K562 (cell line): ENCODE measurements around the gene UBR3. TPM values are rescaled to one million over a fixed set of nuclear protein-coding genes. Genes with fewer than 3 reads are reported as not detected.

ENCODE experiments used
- ARNT ChIP-seq, 2 experiments: fragments of 450-650 bp; IDR thresholded peaks; 2 replicates each; pipeline ENCODE4 v1.6.1; 2016; ENCODE audit warnings: mild to moderate bottlenecking in 1 of 2
- BCL6 ChIP-seq: fragments of 250-450 bp; sonication (Bioruptor Pico); IDR thresholded peaks from 2 replicates; pipeline ENCODE4 v1.4.0; 2020
- EHMT2 ChIP-seq: fragments of 450-650 bp; IDR thresholded peaks from 2 replicates; pipeline ENCODE4 v1.6.1; 2018; ENCODE audit warnings: antibody characterized with exemption
- ELF2 ChIP-seq: fragments of 250-450 bp; sonication (Bioruptor Pico); IDR thresholded peaks from 2 replicates; pipeline ENCODE4 v1.5.0; 2021; ENCODE audit warnings: mild to moderate bottlenecking
- KLF13 ChIP-seq: fragments of 450-650 bp; IDR thresholded peaks from 2 replicates; pipeline ENCODE4 v1.6.1; 2016; ENCODE audit warnings: missing genetic modification characterization, low read depth, mild to moderate bottlenecking, missing compliant biosample characterization, moderate library complexity, borderline replicate concordance
- LEF1 ChIP-seq: fragments of 450-650 bp; IDR thresholded peaks from 2 replicates; pipeline ENCODE4 v1.6.1; 2016; ENCODE audit warnings: mild to moderate bottlenecking
- MEIS2 ChIP-seq: fragments of 450-650 bp; IDR thresholded peaks from 2 replicates; pipeline ENCODE4 v1.6.1; 2014; ENCODE audit warnings: mild to moderate bottlenecking; ENCODE audit not compliant: partially characterized antibody
- NCOA1 ChIP-seq: fragments of 450-650 bp; IDR thresholded peaks from 2 replicates; pipeline ENCODE4 v1.6.1; 2016; ENCODE audit warnings: low read depth
- NFYB ChIP-seq: IDR thresholded peaks from 2 replicates; pipeline ENCODE4 v1.6.1; 2011; ENCODE audit warnings: mild to moderate bottlenecking, moderate library complexity; ENCODE audit not compliant: insufficient read length; ENCODE audit errors: extremely low read depth
- PML ChIP-seq: IDR thresholded peaks from 2 replicates; pipeline ENCODE4 v1.6.1; 2012; ENCODE audit warnings: low read length, inconsistent platforms
- POLR2A ChIP-seq: fragments of 450-650 bp; conservative IDR thresholded peaks from 2 replicates; pipeline ENCODE4 v1.6.1; 2016
- PTRF ChIP-seq: fragments of 450-650 bp; IDR thresholded peaks from 2 replicates; pipeline ENCODE4 v1.6.1; 2016; ENCODE audit warnings: mild to moderate bottlenecking, missing genetic modification characterization, missing compliant biosample characterization
- RBFOX2 ChIP-seq: fragments of 200-400 bp; formaldehyde crosslinking; IDR thresholded peaks from 2 replicates; pipeline ENCODE4 v1.6.1; 2017; ENCODE audit warnings: low read depth, mild to moderate bottlenecking, low read length, moderate library complexity
- SLC30A9 ChIP-seq: fragments of 250-450 bp; sonication (Bioruptor Pico); IDR thresholded peaks from 2 replicates; pipeline ENCODE4 v1.8.0; 2022; ENCODE audit warnings: mild to moderate bottlenecking, moderate library complexity
- SRF ChIP-seq, 2 experiments: fragments of 250-450, 450-650 bp in 1 of 2; sonication (Bioruptor Pico) in 1 of 2; sonication (generic) in 1 of 2; formaldehyde crosslinking; IDR thresholded peaks; 2 replicates each; pipeline versions ENCODE4 v1.5.0 to v1.5.1; 2020 to 2022; ENCODE audit warnings: mild to moderate bottlenecking in 1 of 2, missing genetic modification reagents in 1 of 2
- U2AF1 ChIP-seq: fragments of 200-400 bp; formaldehyde crosslinking; optimal IDR thresholded peaks from 2 replicates; pipeline ENCODE3; 2017; ENCODE audit warnings: mild to moderate bottlenecking, low read depth, low read length, moderate library complexity
- ZNF24 ChIP-seq: fragments of 450-650 bp; IDR thresholded peaks from 2 replicates; pipeline ENCODE4 v1.6.1; 2016
- ZNF644 ChIP-seq: fragments of 200-800 bp; sonication (Bioruptor generic); IDR thresholded peaks from 2 replicates; pipeline ENCODE4 v1.6.1; 2016; ENCODE audit warnings: low read depth, missing genetic modification characterization, missing compliant biosample characterization
- polyA plus RNA-seq, 8 experiments: library from polyadenylated mRNA; depleted of rRNA in 4 of 8; stranded (reverse) in 5 of 8; unstranded in 3 of 8; fragments of >200 nt; fragmentation: Nextera tagmentation in 2 of 8; fragmentation: Illumina TruSeq in 1 of 8; extraction: Ambion mirVana in 2 of 8; extraction: Trizol in 1 of 8; gene quantifications; 2 replicates each; pipeline versions ENCODE4 v1.2.1 to v1.2.3, GENCODE V29; 2011 to 2014; ENCODE audit warnings: inconsistent platforms in 1 of 8, missing spikeins in 1 of 8
- total RNA-seq, 7 experiments: library from RNA; depleted of rRNA in 6 of 7; stranded (reverse); fragments of >200 nt in 6 of 7; fragmentation: Illumina TruSeq in 2 of 7; extraction: Trizol in 2 of 7; gene quantifications; 2 replicates each; pipeline versions ENCODE4 v1.2.1 to v1.2.3, GENCODE V29; 2011 to 2021; ENCODE audit warnings: low replicate concordance in 1 of 7
- TF ChIP-seq, protein P1 (sequence below): fragments of 150-350 bp; conservative IDR thresholded peaks from 2 replicates; pipeline ENCODE4 v1.6.1; 2014; ENCODE audit warnings: low read length
- TF ChIP-seq, protein P2 (sequence below): fragments of 450-650 bp; IDR thresholded peaks from 2 replicates; pipeline ENCODE4 v1.6.1; 2016; ENCODE audit warnings: missing biosample characterization, missing genetic modification characterization
- TF ChIP-seq, protein P3 (sequence below): IDR thresholded peaks from 2 replicates; pipeline ENCODE4 v1.6.1; 2011; ENCODE audit not compliant: insufficient read length; ENCODE audit errors: extremely low read depth
- TF ChIP-seq, protein P4 (sequence below): fragments of 250-450 bp; sonication (Bioruptor Pico); IDR thresholded peaks from 2 replicates; pipeline ENCODE4 v1.5.0; 2021
- TF ChIP-seq, protein P5 (sequence below): sonication (generic); formaldehyde crosslinking; IDR thresholded peaks from 2 replicates; pipeline ENCODE4 v1.8.1; 2023; ENCODE audit warnings: mild to moderate bottlenecking, missing genetic modification reagents

UBR3 gene
- total and polyA plus RNA-seq, 9 of the 15 experiments (the other 6 are each of a cell fraction or from before 2014, with no cell fraction given), result 14.4 to 63.5 (median 40.4) TPM

DNA sequence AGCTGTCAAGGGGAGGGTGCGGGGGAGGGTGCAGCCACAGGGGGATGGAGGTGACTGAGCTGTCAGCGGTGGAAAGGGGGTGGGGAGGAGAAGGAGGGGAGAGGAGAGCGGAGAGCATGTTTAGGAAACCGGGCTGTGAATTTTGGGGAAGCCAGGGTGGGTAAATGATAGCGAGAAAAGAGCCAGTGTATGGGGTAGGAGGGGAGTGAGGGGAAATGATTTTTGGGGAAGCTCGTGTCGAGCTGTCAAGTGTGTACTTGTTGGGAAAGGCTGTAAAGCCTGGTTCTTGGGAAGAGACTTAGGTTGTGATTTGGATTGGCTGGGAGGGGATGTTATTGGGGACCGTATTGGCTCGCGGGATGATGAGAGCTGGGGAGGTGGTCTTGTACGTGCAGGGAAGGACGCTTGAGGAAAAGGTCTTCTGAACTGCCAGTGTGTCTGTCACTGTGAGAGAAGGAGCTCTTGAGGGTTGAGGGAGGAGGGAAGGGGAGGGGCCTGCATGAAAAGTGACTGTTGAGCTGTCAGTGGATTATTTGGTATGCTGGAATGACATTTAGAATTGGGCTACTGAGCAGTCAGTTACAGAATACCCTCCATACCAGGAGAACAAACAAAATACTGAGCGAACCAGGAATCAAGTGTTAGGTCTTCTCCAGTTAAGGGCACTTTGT, 1.0 kb downstream of the UBR3 start (continued):
- TF ChIP-seq, protein P1, sequence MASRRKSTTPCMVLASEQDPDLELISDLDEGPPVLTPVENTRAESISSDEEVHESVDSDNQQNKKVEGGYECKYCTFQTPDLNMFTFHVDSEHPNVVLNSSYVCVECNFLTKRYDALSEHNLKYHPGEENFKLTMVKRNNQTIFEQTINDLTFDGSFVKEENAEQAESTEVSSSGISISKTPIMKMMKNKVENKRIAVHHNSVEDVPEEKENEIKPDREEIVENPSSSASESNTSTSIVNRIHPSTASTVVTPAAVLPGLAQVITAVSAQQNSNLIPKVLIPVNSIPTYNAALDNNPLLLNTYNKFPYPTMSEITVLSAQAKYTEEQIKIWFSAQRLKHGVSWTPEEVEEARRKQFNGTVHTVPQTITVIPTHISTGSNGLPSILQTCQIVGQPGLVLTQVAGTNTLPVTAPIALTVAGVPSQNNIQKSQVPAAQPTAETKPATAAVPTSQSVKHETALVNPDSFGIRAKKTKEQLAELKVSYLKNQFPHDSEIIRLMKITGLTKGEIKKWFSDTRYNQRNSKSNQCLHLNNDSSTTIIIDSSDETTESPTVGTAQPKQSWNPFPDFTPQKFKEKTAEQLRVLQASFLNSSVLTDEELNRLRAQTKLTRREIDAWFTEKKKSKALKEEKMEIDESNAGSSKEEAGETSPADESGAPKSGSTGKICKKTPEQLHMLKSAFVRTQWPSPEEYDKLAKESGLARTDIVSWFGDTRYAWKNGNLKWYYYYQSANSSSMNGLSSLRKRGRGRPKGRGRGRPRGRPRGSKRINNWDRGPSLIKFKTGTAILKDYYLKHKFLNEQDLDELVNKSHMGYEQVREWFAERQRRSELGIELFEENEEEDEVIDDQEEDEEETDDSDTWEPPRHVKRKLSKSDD, result no peak
- TF ChIP-seq NFYB (no peak), SLC30A9 (no peak), NCOA1 (no peak), U2AF1 (no peak), KLF13 (tag) (no peak), ARNT (IDR thresholded peaks at IDR 0.05) (peak; percentile 57 to 58; a peak in 2 of 4 replicates), ZNF24 (no peak), MEIS2 (peak; percentile 89), ELF2 (CRISPR knock-in tag) (no peak), ZNF644 (no peak), EHMT2 (no peak), POLR2A (0 out of 2 replicates have a peak, but pooled peaks have one; percentile 43), RBFOX2 (no peak), PML (no peak), PTRF (tag) (no peak), BCL6 (CRISPR knock-in tag) (no peak), LEF1 (no peak), SRF (CRISPR knock-in tag; IDR thresholded peaks at IDR 0.05) (no peak)
- TF ChIP-seq, protein P2, sequence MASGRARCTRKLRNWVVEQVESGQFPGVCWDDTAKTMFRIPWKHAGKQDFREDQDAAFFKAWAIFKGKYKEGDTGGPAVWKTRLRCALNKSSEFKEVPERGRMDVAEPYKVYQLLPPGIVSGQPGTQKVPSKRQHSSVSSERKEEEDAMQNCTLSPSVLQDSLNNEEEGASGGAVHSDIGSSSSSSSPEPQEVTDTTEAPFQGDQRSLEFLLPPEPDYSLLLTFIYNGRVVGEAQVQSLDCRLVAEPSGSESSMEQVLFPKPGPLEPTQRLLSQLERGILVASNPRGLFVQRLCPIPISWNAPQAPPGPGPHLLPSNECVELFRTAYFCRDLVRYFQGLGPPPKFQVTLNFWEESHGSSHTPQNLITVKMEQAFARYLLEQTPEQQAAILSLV (tag), result no peak
- TF ChIP-seq, protein P3, sequence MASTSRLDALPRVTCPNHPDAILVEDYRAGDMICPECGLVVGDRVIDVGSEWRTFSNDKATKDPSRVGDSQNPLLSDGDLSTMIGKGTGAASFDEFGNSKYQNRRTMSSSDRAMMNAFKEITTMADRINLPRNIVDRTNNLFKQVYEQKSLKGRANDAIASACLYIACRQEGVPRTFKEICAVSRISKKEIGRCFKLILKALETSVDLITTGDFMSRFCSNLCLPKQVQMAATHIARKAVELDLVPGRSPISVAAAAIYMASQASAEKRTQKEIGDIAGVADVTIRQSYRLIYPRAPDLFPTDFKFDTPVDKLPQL, result no peak
- TF ChIP-seq, protein P4, sequence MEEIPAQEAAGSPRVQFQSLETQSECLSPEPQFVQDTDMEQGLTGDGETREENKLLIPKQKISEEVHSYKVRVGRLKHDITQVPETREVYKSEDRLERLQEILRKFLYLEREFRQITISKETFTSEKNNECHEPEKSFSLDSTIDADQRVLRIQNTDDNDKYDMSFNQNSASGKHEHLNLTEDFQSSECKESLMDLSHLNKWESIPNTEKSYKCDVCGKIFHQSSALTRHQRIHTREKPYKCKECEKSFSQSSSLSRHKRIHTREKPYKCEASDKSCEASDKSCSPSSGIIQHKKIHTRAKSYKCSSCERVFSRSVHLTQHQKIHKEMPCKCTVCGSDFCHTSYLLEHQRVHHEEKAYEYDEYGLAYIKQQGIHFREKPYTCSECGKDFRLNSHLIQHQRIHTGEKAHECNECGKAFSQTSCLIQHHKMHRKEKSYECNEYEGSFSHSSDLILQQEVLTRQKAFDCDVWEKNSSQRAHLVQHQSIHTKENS (CRISPR knock-in tag), result no peak
- TF ChIP-seq, protein P5, sequence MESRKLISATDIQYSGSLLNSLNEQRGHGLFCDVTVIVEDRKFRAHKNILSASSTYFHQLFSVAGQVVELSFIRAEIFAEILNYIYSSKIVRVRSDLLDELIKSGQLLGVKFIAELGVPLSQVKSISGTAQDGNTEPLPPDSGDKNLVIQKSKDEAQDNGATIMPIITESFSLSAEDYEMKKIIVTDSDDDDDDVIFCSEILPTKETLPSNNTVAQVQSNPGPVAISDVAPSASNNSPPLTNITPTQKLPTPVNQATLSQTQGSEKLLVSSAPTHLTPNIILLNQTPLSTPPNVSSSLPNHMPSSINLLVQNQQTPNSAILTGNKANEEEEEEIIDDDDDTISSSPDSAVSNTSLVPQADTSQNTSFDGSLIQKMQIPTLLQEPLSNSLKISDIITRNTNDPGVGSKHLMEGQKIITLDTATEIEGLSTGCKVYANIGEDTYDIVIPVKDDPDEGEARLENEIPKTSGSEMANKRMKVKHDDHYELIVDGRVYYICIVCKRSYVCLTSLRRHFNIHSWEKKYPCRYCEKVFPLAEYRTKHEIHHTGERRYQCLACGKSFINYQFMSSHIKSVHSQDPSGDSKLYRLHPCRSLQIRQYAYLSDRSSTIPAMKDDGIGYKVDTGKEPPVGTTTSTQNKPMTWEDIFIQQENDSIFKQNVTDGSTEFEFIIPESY, result no peak
